H9 (cell line): Measurements from ENCODE around the gene GH2. TPM values are rescaled to one million over a fixed set of nuclear protein-coding genes. Genes with fewer than 3 reads are reported as not detected.

Experiments used
- DNase-seq: peaks from one replicate; pipeline ENCODE4 v3.0.0-alpha.2; 2017
- H2AFZ ChIP-seq: one replicate; pipeline ENCODE4 v1.6.1; 2013; ENCODE audit warnings: mild to moderate bottlenecking, low read length, control low read depth, moderate library complexity
- H2AK5ac ChIP-seq: 2 replicates; pipeline ENCODE4 v1.6.1; 2013; ENCODE audit warnings: low read length, control low read depth, mixed read lengths; ENCODE audit not compliant: insufficient read length
- H2BK120ac ChIP-seq: one replicate; pipeline ENCODE4 v1.6.1; 2013; ENCODE audit warnings: low read depth, mild to moderate bottlenecking, low read length, control low read depth, inconsistent platforms; ENCODE audit not compliant: poor library complexity, severe bottlenecking
- H2BK12ac ChIP-seq: 2 replicates; pipeline ENCODE4 v1.6.1; 2013; ENCODE audit warnings: low read length, control low read depth, mixed read lengths, low read depth; ENCODE audit not compliant: insufficient read length
- H2BK15ac ChIP-seq: 2 replicates; pipeline ENCODE4 v1.6.1; 2013; ENCODE audit warnings: low read depth, low read length, control low read depth
- H2BK20ac ChIP-seq: one replicate; pipeline ENCODE4 v1.6.1; 2013; ENCODE audit warnings: low read depth, mild to moderate bottlenecking, low read length, control low read depth, inconsistent platforms; ENCODE audit not compliant: poor library complexity, severe bottlenecking
- H2BK5ac ChIP-seq: 2 replicates; pipeline ENCODE4 v1.6.1; 2013; ENCODE audit warnings: low read length, control low read depth, mixed read lengths; ENCODE audit not compliant: insufficient read length
- H3K14ac ChIP-seq: 2 replicates; pipeline ENCODE4 v1.6.1; 2013; ENCODE audit warnings: low read length, control low read depth; ENCODE audit not compliant: insufficient read depth
- H3K18ac ChIP-seq: 2 replicates; pipeline ENCODE4 v1.6.1; 2013; ENCODE audit warnings: low read depth, mild to moderate bottlenecking, mixed read lengths, low read length, control low read depth; ENCODE audit not compliant: insufficient read length
- H3K23ac ChIP-seq: 2 replicates; pipeline ENCODE4 v1.6.1; 2013; ENCODE audit warnings: low read length, control low read depth, mixed read lengths, low read depth; ENCODE audit not compliant: insufficient read length
- H3K23me2 ChIP-seq: 2 replicates; pipeline ENCODE4 v1.6.1; 2013; ENCODE audit warnings: low read depth, mild to moderate bottlenecking, mixed read lengths, low read length, control low read depth; ENCODE audit not compliant: insufficient read length, poor library complexity, severe bottlenecking
- H3K27ac ChIP-seq: 2 replicates; pipeline ENCODE4 v1.5.1; 2013; ENCODE audit warnings: low read length, control low read depth, mixed read lengths, low read depth; ENCODE audit not compliant: insufficient read length
- H3K27me3 ChIP-seq: 2 replicates; pipeline ENCODE4 v1.6.1; 2013; ENCODE audit warnings: low read length, control low read depth, inconsistent platforms; ENCODE audit not compliant: insufficient read depth
- H3K4ac ChIP-seq: 2 replicates; pipeline ENCODE4 v1.6.1; 2013; ENCODE audit warnings: low read depth, mild to moderate bottlenecking, control low read depth, inconsistent platforms, low read length, moderate library complexity
- H3K4me1 ChIP-seq: 2 replicates; pipeline ENCODE4 v1.6.1; 2013; ENCODE audit warnings: low read length, control low read depth, inconsistent platforms; ENCODE audit not compliant: insufficient read depth
- H3K4me2 ChIP-seq: 2 replicates; pipeline ENCODE4 v1.6.1; 2013; ENCODE audit warnings: low read length, control low read depth, mixed read lengths; ENCODE audit not compliant: insufficient read length, insufficient read depth
- H3K56ac ChIP-seq: 2 replicates; pipeline ENCODE4 v1.6.1; 2013; ENCODE audit warnings: low read depth, mild to moderate bottlenecking, mixed read lengths, low read length, control low read depth; ENCODE audit not compliant: insufficient read length
- H3K79me1 ChIP-seq: 2 replicates; pipeline ENCODE4 v1.6.1; 2013; ENCODE audit warnings: low read depth, mild to moderate bottlenecking, moderate library complexity, low read length, control low read depth, inconsistent platforms; ENCODE audit not compliant: insufficient read depth, poor library complexity, severe bottlenecking
- H3K79me2 ChIP-seq: 2 replicates; pipeline ENCODE4 v1.6.1; 2013; ENCODE audit warnings: low read length, control low read depth, inconsistent platforms; ENCODE audit not compliant: insufficient read depth
- H3K9ac ChIP-seq: 2 replicates; pipeline ENCODE4 v1.6.1; 2013; ENCODE audit warnings: low read length, control low read depth, mixed read lengths; ENCODE audit not compliant: insufficient read length; ENCODE audit errors: extremely low read depth
- H3K9me3 ChIP-seq: one replicate; pipeline ENCODE4 v1.6.1; 2013; ENCODE audit warnings: low read depth, low read length, inconsistent platforms; ENCODE audit not compliant: control insufficient read depth
- H3T11ph ChIP-seq: one replicate; pipeline ENCODE4 v1.6.1; 2013; ENCODE audit warnings: mild to moderate bottlenecking, low read length, control low read depth, inconsistent platforms
- H4K20me1 ChIP-seq: one replicate; pipeline ENCODE4 v1.6.1; 2013; ENCODE audit not compliant: control insufficient read depth, insufficient read length, insufficient read depth
- H4K5ac ChIP-seq: 2 replicates; pipeline ENCODE4 v1.6.1; 2013; ENCODE audit warnings: low read depth, mild to moderate bottlenecking, mixed read lengths, low read length, control low read depth; ENCODE audit not compliant: insufficient read length
- H4K8ac ChIP-seq: replicated peaks from 2 replicates; pipeline ENCODE4 v1.6.1; 2013; ENCODE audit warnings: low read length, control low read depth, mixed read lengths, low read depth; ENCODE audit not compliant: insufficient read length
- H4K91ac ChIP-seq: 2 replicates; pipeline ENCODE4 v1.6.1; 2013; ENCODE audit warnings: low read depth, mild to moderate bottlenecking, moderate library complexity, mixed read lengths, low read length, control low read depth; ENCODE audit not compliant: insufficient read length
- H3K27ac Mint-ChIP-seq, 3 experiments: 2 replicates in 2 of 3; 3 replicates in 1 of 3; pipeline ENCODE4 v1.8.0; 2020 to 2021; ENCODE audit warnings: mixed read lengths in 3 of 3, mild to moderate bottlenecking in 1 of 3, moderate library complexity in 1 of 3
- H3K27me3 Mint-ChIP-seq: 2 replicates; pipeline ENCODE4 v1.8.0; 2021; ENCODE audit warnings: low read depth, mild to moderate bottlenecking, moderate library complexity, mixed read lengths
- H3K36me3 Mint-ChIP-seq, 3 experiments: 2 replicates in 2 of 3; 3 replicates in 1 of 3; pipeline ENCODE4 v1.8.0; 2020 to 2021; ENCODE audit warnings: low read depth in 3 of 3, mixed read lengths in 3 of 3; ENCODE audit not compliant: insufficient read depth in 1 of 3
- H3K4me1 Mint-ChIP-seq, 2 experiments: 2 replicates each; pipeline ENCODE4 v1.8.0; 2020; ENCODE audit warnings: mixed read lengths in 2 of 2
- H3K4me3 Mint-ChIP-seq, 2 experiments: 2 replicates in 1 of 2; 3 replicates in 1 of 2; pipeline ENCODE4 v1.8.0; 2020 to 2021; ENCODE audit warnings: mild to moderate bottlenecking in 2 of 2, mixed read lengths in 2 of 2, moderate library complexity in 1 of 2
- H3K9me3 Mint-ChIP-seq, 2 experiments: 2 replicates in 1 of 2; 3 replicates in 1 of 2; pipeline ENCODE4 v1.8.0; 2020; ENCODE audit warnings: mild to moderate bottlenecking in 2 of 2, mixed read lengths in 2 of 2, moderate library complexity in 1 of 2
- WGBS: extraction: QIAGEN DNeasy Blood & Tissue Kit; methylation state at CpG from one replicate; pipeline ENCODE4 v1.1.7; 2013; ENCODE audit warnings: missing lambda C conversion rate, low lambda C conversion rate, mixed read lengths; ENCODE audit not compliant: insufficient read length; ENCODE audit errors: extremely low coverage; 5-methylcytosine and 5-hydroxymethylcytosine counted together
- total RNA-seq: library from RNA; stranded (reverse); gene quantifications from 2 replicates; pipeline ENCODE4 v1.2.1, GENCODE V29; 2021
- TF ChIP-seq, protein P1 (sequence below): fragments of 200-600 bp; sonication (generic); conservative IDR thresholded peaks from 3 replicates; pipeline ENCODE4 v1.8.0; 2021; ENCODE audit warnings: antibody characterized with exemption, mild to moderate bottlenecking

GH2 gene
- total RNA-seq, 1 experiment from 2014 or later = 0.77 TPM

DNA sequence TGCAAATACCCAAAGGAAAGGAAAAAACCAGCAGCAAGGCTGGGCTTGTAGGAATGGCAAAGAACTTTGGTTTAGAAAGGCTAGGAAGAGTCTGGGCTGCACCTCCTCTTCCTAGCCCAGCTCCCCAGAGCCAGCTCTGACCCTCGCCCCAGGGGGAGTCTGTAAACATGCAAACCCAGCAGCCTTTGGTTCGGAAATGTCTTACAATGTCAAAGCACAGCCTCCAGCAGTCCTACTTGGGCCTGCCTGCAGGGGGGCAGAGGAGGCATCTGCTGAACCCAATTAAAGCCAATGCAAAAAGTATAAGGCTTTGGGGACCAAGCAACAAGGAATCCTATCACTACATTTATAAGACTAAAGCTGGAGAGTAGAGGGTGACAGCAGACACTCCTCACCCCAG lies 49.3 kb downstream of the GH2 start:
- no peak overlapping the region for H2AK5ac ChIP-seq
- no peak overlapping the region for H4K5ac ChIP-seq
- H2BK15ac ChIP-seq = no peak overlapping the region
- WGBS = no CpG with 5 or more reads among the region's 2 CpGs
- H3K23me2 ChIP-seq = peaks cover 6% of the 10 kb centered on the region
- H3K4ac ChIP-seq = no peak overlapping the region
- peaks cover 2% of the 10 kb centered on the region for H4K20me1 ChIP-seq
- no peak for DNase-seq
- no peak overlapping the region for H3K9ac ChIP-seq
- H3T11ph ChIP-seq = no peak overlapping the region
- H3K27me3 ChIP-seq = no peaks in the 10 kb centered on the region
- no peak overlapping the region for H3K18ac ChIP-seq
- H2AFZ ChIP-seq = no peak overlapping the region
- peaks cover 3% of the 10 kb centered on the region for H3K79me1 ChIP-seq
- H3K56ac ChIP-seq = no peak overlapping the region
- H3K4me2 ChIP-seq = no peak overlapping the region
- H4K91ac ChIP-seq = no peak overlapping the region
- H2BK120ac ChIP-seq = no peak overlapping the region
- H2BK12ac ChIP-seq = no peak overlapping the region
- Mint-ChIP-seq H3K4me3 (no peak overlapping the region), H3K9me3 (no peaks in the 10 kb centered on the region), H3K27me3 (no peaks in the 10 kb centered on the region), H3K36me3 (peaks cover 63 to 94% (median 85%) of the 10 kb centered on the region in 3 experiments), H3K4me1 (peaks cover 9 to 14% of the 10 kb centered on the region in 2 experiments), H3K27ac (peak overlapping the region; percentile 82 to 87 (median 85); a peak in 5 of 7 replicates)
- no peak overlapping the region for H3K14ac ChIP-seq
- no peaks in the 10 kb centered on the region for H3K4me1 ChIP-seq
- H3K9me3 ChIP-seq = no peaks in the 10 kb centered on the region
- no peak overlapping the region for H4K8ac ChIP-seq
- TF ChIP-seq, protein P1, sequence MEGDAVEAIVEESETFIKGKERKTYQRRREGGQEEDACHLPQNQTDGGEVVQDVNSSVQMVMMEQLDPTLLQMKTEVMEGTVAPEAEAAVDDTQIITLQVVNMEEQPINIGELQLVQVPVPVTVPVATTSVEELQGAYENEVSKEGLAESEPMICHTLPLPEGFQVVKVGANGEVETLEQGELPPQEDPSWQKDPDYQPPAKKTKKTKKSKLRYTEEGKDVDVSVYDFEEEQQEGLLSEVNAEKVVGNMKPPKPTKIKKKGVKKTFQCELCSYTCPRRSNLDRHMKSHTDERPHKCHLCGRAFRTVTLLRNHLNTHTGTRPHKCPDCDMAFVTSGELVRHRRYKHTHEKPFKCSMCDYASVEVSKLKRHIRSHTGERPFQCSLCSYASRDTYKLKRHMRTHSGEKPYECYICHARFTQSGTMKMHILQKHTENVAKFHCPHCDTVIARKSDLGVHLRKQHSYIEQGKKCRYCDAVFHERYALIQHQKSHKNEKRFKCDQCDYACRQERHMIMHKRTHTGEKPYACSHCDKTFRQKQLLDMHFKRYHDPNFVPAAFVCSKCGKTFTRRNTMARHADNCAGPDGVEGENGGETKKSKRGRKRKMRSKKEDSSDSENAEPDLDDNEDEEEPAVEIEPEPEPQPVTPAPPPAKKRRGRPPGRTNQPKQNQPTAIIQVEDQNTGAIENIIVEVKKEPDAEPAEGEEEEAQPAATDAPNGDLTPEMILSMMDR = peak; percentile 19; the same call in 1 of the 3 replicates
- H3K79me2 ChIP-seq = peaks cover 6% of the 10 kb centered on the region; the same call in 1 of the 2 replicates
- H2BK5ac ChIP-seq = no peak overlapping the region
- no peak overlapping the region for H3K23ac ChIP-seq
- H2BK20ac ChIP-seq = no peak overlapping the region
- H3K27ac ChIP-seq = no peak overlapping the region
